ENCODE data around the gene DNAJC3.

DNA sequence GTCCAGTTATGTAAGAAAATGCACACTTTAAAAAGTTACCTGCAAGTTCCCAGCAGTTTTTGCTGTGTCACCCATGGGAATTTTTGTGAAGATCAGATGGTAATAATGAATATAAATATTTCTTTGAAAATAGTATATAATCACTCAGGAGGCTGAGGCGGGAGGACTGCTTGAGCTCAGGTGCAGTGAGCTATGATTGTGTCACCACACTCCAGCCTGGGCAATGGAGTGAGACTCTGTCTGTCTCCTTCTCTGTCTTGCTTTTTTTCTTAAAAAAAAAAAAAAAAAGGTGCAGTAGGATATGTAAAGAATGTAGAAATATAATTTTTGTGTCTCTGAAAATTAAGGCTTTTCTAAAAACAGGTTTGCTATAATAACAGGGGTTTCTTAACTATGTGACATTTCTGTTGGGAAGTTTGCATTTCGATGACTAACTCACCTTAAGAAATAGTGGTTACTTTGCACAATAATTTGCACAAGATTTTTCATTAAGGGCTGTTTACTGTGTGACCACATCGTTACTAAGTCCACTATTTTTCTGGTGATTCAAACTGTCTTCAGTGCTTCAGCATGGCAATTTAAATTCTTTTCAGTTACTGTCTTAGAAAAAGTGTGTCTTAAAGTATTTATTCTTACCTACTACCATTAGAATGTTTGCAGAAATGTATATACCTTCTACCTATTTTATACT, 37.3 kb downstream of the DNAJC3 start:
- TF ChIP-seq CTCF (IDR thresholded peaks at IDR 0.05; ENCODE audit: insufficient read depth, low read length) (no peak), POLR2AphosphoS5 (IDR thresholded peaks at IDR 0.05; ENCODE audit: low read depth) (peak; percentile 16; the same call in 1 of the 2 replicates), GABPA (IDR thresholded peaks at IDR 0.05; ENCODE audit: low read depth) (0 out of 2 replicates have a peak, but pooled peaks have one; percentile 18)
- TF ChIP-seq, protein P1, sequence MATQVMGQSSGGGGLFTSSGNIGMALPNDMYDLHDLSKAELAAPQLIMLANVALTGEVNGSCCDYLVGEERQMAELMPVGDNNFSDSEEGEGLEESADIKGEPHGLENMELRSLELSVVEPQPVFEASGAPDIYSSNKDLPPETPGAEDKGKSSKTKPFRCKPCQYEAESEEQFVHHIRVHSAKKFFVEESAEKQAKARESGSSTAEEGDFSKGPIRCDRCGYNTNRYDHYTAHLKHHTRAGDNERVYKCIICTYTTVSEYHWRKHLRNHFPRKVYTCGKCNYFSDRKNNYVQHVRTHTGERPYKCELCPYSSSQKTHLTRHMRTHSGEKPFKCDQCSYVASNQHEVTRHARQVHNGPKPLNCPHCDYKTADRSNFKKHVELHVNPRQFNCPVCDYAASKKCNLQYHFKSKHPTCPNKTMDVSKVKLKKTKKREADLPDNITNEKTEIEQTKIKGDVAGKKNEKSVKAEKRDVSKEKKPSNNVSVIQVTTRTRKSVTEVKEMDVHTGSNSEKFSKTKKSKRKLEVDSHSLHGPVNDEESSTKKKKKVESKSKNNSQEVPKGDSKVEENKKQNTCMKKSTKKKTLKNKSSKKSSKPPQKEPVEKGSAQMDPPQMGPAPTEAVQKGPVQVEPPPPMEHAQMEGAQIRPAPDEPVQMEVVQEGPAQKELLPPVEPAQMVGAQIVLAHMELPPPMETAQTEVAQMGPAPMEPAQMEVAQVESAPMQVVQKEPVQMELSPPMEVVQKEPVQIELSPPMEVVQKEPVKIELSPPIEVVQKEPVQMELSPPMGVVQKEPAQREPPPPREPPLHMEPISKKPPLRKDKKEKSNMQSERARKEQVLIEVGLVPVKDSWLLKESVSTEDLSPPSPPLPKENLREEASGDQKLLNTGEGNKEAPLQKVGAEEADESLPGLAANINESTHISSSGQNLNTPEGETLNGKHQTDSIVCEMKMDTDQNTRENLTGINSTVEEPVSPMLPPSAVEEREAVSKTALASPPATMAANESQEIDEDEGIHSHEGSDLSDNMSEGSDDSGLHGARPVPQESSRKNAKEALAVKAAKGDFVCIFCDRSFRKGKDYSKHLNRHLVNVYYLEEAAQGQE (IDR thresholded peaks at IDR 0.05; ENCODE audit: insufficient replicate concordance, low read depth) = peak; percentile 65
